ENCODE measurements around the gene ZNF506.

The ZNF506 gene

DNA sequence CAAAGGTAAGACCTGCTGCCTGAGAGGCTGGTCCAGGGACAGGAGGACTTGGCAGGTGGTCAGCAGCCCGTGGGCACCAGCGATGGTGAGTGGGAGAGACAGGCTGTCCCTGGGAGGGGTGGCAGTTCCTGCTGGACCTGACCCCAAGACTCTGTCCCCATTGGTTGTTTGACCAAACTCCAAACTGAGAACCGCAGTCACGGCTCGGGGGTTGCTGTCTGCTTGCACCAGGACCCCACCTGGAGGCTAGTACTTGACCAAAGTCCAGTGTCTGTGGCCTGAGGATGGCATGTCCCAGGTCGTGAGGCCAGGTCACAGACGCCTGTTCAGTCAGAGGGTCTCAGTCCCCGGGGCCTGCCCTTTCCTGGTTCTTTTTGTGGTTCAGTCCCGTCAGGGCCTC, 78.8 kb downstream of the ZNF506 start:
- H3K36me3 Mint-ChIP-seq, result no peaks in the 10 kb centered on the region
- H3K27me3 Mint-ChIP-seq, result no peaks in the 10 kb centered on the region
- H3K9me3 Mint-ChIP-seq, result no peaks in the 10 kb centered on the region
- no peak for ATAC-seq
- H3K27ac Mint-ChIP-seq, result no peak overlapping the region
- H3K4me3 Mint-ChIP-seq, result no peak overlapping the region
- H3K4me1 Mint-ChIP-seq, result peaks cover 14% of the 10 kb centered on the region

Data from stimulated activated memory B cell treated with anti-CD40 and anti-IgM and Interleukin-4, amounts not matched to agents 10 μg/mL and 1 μg/mL and 100 μg/mL, for 72 hours (primary cell).